SU-DHL-6 (cell line): Measurements from ENCODE around the gene SHISAL2A.

ENCODE experiments used
- H2AFZ ChIP-seq: fragments of 200-600 bp; sonication (generic); 2 replicates; pipeline ENCODE4 v1.6.1; 2014; ENCODE audit warnings: low read depth, mild to moderate bottlenecking, moderate library complexity, mixed read lengths, antibody characterized with exemption, low read length; ENCODE audit not compliant: severe bottlenecking
- H3F3A ChIP-seq: fragments of 200-600 bp; shearing (Covaris generic); 2 replicates; pipeline ENCODE4 v1.6.0; 2016; ENCODE audit warnings: antibody characterized with exemption, mild to moderate bottlenecking; ENCODE audit not compliant: insufficient read depth
- H3K27ac ChIP-seq: fragments of 200-600 bp; sonication (generic); 2 replicates; pipeline ENCODE4 v1.5.1; 2016; ENCODE audit warnings: low read depth, mild to moderate bottlenecking, low read length, moderate library complexity, mixed read lengths
- H3K27me3 ChIP-seq: fragments of 200-600 bp; sonication (generic), shearing (Covaris generic); 2 replicates; pipeline ENCODE4 v1.6.0; 2014; ENCODE audit warnings: mild to moderate bottlenecking, low read length
- H3K36me3 ChIP-seq: fragments of 200-600 bp; sonication (generic); 2 replicates; pipeline ENCODE4 v1.6.1; 2014; ENCODE audit warnings: mild to moderate bottlenecking, low read length, mixed read lengths
- H3K4me2 ChIP-seq: fragments of 300-600, 200-600 bp; shearing (Covaris generic), sonication (generic); 2 replicates; pipeline ENCODE4 v1.6.0; 2014; ENCODE audit warnings: low read length, low read depth, mild to moderate bottlenecking; ENCODE audit not compliant: poor library complexity, severe bottlenecking
- H3K4me3 ChIP-seq: fragments of 200-600 bp; sonication (generic); 2 replicates; pipeline ENCODE4 v1.5.1; 2014; ENCODE audit warnings: antibody characterized with exemption, low read length, mild to moderate bottlenecking, mixed read lengths; ENCODE audit not compliant: insufficient read depth, poor library complexity, severe bottlenecking
- H3K79me2 ChIP-seq: fragments of 200-600 bp; sonication (generic); 2 replicates; pipeline ENCODE4 v1.6.1; 2014; ENCODE audit warnings: mild to moderate bottlenecking, low read length, moderate library complexity; ENCODE audit not compliant: insufficient read depth
- H3K9ac ChIP-seq: fragments of 200-600 bp; sonication (generic); 2 replicates; pipeline ENCODE4 v1.7.0; 2014; ENCODE audit warnings: mild to moderate bottlenecking, low read length
- H3K9me2 ChIP-seq: fragments of 200-600 bp; sonication (generic); replicated peaks from 2 replicates; pipeline ENCODE4 v1.6.1; 2014; ENCODE audit warnings: low read length; ENCODE audit not compliant: insufficient read depth
- H3K9me3 ChIP-seq: fragments of 200-600 bp; sonication (generic); 2 replicates; pipeline ENCODE4 v1.6.1; 2014; ENCODE audit warnings: low read length, mixed read lengths; ENCODE audit not compliant: insufficient read depth
- H4K20me1 ChIP-seq: fragments of 200-600 bp; sonication (generic); 2 replicates; pipeline ENCODE4 v1.6.1; 2014; ENCODE audit warnings: low read depth, mild to moderate bottlenecking, antibody characterized with exemption, low read length, moderate library complexity, mixed read lengths
- CTCF ChIP-seq: fragments of 200-600 bp; sonication (generic); IDR thresholded peaks from one replicate; pipeline ENCODE4 v1.5.1; 2017; ENCODE audit warnings: antibody characterized with exemption, mild to moderate bottlenecking, low read length, moderate library complexity; ENCODE audit not compliant: insufficient read depth, poor library complexity, severe bottlenecking
- EZH2phosphoT487 ChIP-seq: fragments of 200-600 bp; sonication (generic), shearing (Covaris generic); conservative IDR thresholded peaks from 2 replicates; pipeline ENCODE4 v1.6.1; 2018; ENCODE audit warnings: mild to moderate bottlenecking, antibody characterized with exemption, low read length, moderate library complexity, mixed read lengths

SHISAL2A gene

GRCh38 chr1:52645261-52645660 is 12.3 kb downstream of the SHISAL2A start:
- Histone ChIP-seq H3F3A (no peaks in the 10 kb centered on the region; the same call in 1 of the 2 replicates), H4K20me1 (no peaks in the 10 kb centered on the region), H2AFZ (no peak overlapping the region), H3K27me3 (no peaks in the 10 kb centered on the region), H3K27ac (no peak overlapping the region), H3K79me2 (peaks cover 20% of the 10 kb centered on the region), H3K9me3 (no peaks in the 10 kb centered on the region), H3K4me3 (no peak overlapping the region), H3K36me3 (peaks cover 13% of the 10 kb centered on the region; the same call in 1 of the 2 replicates), H3K9me2 (no peaks in the 10 kb centered on the region), H3K9ac (no peak overlapping the region), H3K4me2 (no peak overlapping the region)
- TF ChIP-seq EZH2phosphoT487 (no peak), CTCF (no peak)

- H3K9ac ChIP-seq = no peak overlapping the region
- no peaks in the 10 kb centered on the region for H3F3A ChIP-seq
- TF ChIP-seq EZH2phosphoT487 (no peak), CTCF (no peak)
- no peaks in the 10 kb centered on the region for H3K27me3 ChIP-seq
- H3K9me3 ChIP-seq = no peaks in the 10 kb centered on the region
- no peaks in the 10 kb centered on the region for H3K9me2 ChIP-seq
- peaks cover 7% of the 10 kb centered on the region; the same call in 1 of the 2 replicates for H3K36me3 ChIP-seq
- H2AFZ ChIP-seq = no peak overlapping the region
- no peaks in the 10 kb centered on the region for H4K20me1 ChIP-seq
- H3K79me2 ChIP-seq = no peaks in the 10 kb centered on the region
- H3K4me2 ChIP-seq = no peak overlapping the region
- H3K27ac ChIP-seq = no peak overlapping the region
- no peak overlapping the region for H3K4me3 ChIP-seq
These were observed 18.9 kb downstream of the SHISAL2A start for GRCh38 chr1:52651904-52652303.

GRCh38 chr1:52653207-52653849 is 20.4 kb downstream of the SHISAL2A start:
- Histone ChIP-seq H3K9me3 (no peaks in the 10 kb centered on the region), H3K4me3 (no peak overlapping the region), H3K27ac (no peak overlapping the region; the same call in 1 of the 2 replicates), H3K4me2 (no peak overlapping the region), H3K79me2 (no peaks in the 10 kb centered on the region), H3F3A (no peaks in the 10 kb centered on the region), H4K20me1 (no peaks in the 10 kb centered on the region), H3K9ac (no peak overlapping the region), H3K9me2 (no peaks in the 10 kb centered on the region), H3K27me3 (no peaks in the 10 kb centered on the region), H3K36me3 (peaks cover 3% of the 10 kb centered on the region; the same call in 1 of the 2 replicates), H2AFZ (no peak overlapping the region)
- TF ChIP-seq CTCF (no peak), EZH2phosphoT487 (no peak)
